Neural progenitor cell (in vitro differentiated cells): ENCODE measurements around the gene KRTAP27-1. TPM values are rescaled to one million over a fixed set of nuclear protein-coding genes. Genes with fewer than 3 reads are reported as not detected.

ENCODE experiments used
- DNase-seq: peaks from one replicate; pipeline ENCODE4 v3.0.0-alpha.2; 2016; ENCODE audit warnings: low spot score
- H2AFZ ChIP-seq: fragments of 200-600 bp; sonication (generic); replicated peaks from 2 replicates; pipeline ENCODE4 v1.6.1; 2016; ENCODE audit warnings: antibody characterized with exemption
- H3F3A ChIP-seq: fragments of 200-600 bp; sonication (generic); 2 replicates; pipeline ENCODE4 v1.6.1; 2016; ENCODE audit warnings: antibody characterized with exemption, low read depth
- H3K27ac ChIP-seq: fragments of 200-600 bp; sonication (generic); 2 replicates; pipeline ENCODE4 v1.5.1; 2016; ENCODE audit warnings: mild to moderate bottlenecking
- H3K27me3 ChIP-seq: fragments of 200-600 bp; sonication (generic); 2 replicates; pipeline ENCODE4 v1.6.1; 2016; ENCODE audit warnings: mild to moderate bottlenecking, moderate library complexity
- H3K36me3 ChIP-seq: fragments of 200-600 bp; sonication (generic); 2 replicates; pipeline ENCODE4 v1.5.1; 2016
- H3K4me1 ChIP-seq: fragments of 200-600 bp; sonication (generic); 2 replicates; pipeline ENCODE4 v1.6.1; 2016; ENCODE audit warnings: mixed run types
- H3K4me2 ChIP-seq: fragments of 200-600 bp; sonication (generic); 2 replicates; pipeline ENCODE4 v1.6.1; 2016
- H3K4me3 ChIP-seq: fragments of 200-600 bp; sonication (generic); 2 replicates; pipeline ENCODE4 v1.5.1; 2016
- H3K79me2 ChIP-seq: fragments of 200-600 bp; sonication (generic); 2 replicates; pipeline ENCODE4 v1.6.1; 2016; ENCODE audit warnings: low read depth
- H3K9ac ChIP-seq: fragments of 200-600 bp; sonication (generic); 2 replicates; pipeline ENCODE4 v1.6.1; 2016
- H3K9me3 ChIP-seq: fragments of 200-600 bp; sonication (generic); 2 replicates; pipeline ENCODE4 v1.5.1; 2016; ENCODE audit warnings: low read depth
- H4K20me1 ChIP-seq: fragments of 200-600 bp; sonication (generic); 2 replicates; pipeline ENCODE4 v1.6.1; 2016; ENCODE audit warnings: low read depth
- H3K27ac Mint-ChIP-seq: 3 replicates; pipeline ENCODE4 v1.8.0; 2021; ENCODE audit warnings: mixed read lengths
- H3K27me3 Mint-ChIP-seq: 2 replicates; pipeline ENCODE4 v1.8.0; 2022; ENCODE audit warnings: low read depth, mild to moderate bottlenecking, inconsistent platforms, moderate library complexity, mixed read lengths; ENCODE audit not compliant: insufficient read depth
- H3K36me3 Mint-ChIP-seq: 3 replicates; pipeline ENCODE4 v1.8.0; 2021; ENCODE audit warnings: mixed read lengths
- H3K4me1 Mint-ChIP-seq: 3 replicates; pipeline ENCODE4 v1.8.0; 2021; ENCODE audit warnings: mixed read lengths
- H3K4me3 Mint-ChIP-seq: 3 replicates; pipeline ENCODE4 v1.8.0; 2021; ENCODE audit warnings: mild to moderate bottlenecking, moderate library complexity, mixed read lengths
- H3K9me3 Mint-ChIP-seq: 3 replicates; pipeline ENCODE4 v1.8.0; 2020; ENCODE audit warnings: mixed read lengths
- CTCF ChIP-seq: fragments of 200-600 bp; sonication (generic); IDR thresholded peaks from 2 replicates; pipeline ENCODE4 v1.5.1; 2017; ENCODE audit warnings: antibody characterized with exemption, mild to moderate bottlenecking
- EZH2 ChIP-seq: fragments of 200-600 bp; sonication (generic); IDR thresholded peaks from 2 replicates; pipeline ENCODE4 v1.6.1; 2017; ENCODE audit warnings: antibody characterized with exemption, mild to moderate bottlenecking, moderate library complexity
- EZH2phosphoT487 ChIP-seq: fragments of 200-600 bp; sonication (generic); IDR thresholded peaks from 2 replicates; pipeline ENCODE4 v1.6.1; 2017; ENCODE audit warnings: antibody characterized with exemption
- total RNA-seq: library from RNA; depleted of rRNA; stranded (reverse); fragments of >200 nt; gene quantifications from 2 replicates; pipeline ENCODE4 v1.2.3, GENCODE V29; 2015; ENCODE audit warnings: low replicate concordance

KRTAP27-1 gene
- total RNA-seq, 1 donor from 2014 or later, result not detected

- Mint-ChIP-seq H3K9me3 (peaks cover 8% of the 10 kb centered on the region), H3K4me1 (no peaks in the 10 kb centered on the region), H3K36me3 (no peaks in the 10 kb centered on the region), H3K4me3 (no peak overlapping the region), H3K27me3 (no peaks in the 10 kb centered on the region), H3K27ac (no peak overlapping the region)
- Histone ChIP-seq H2AFZ (no peak overlapping the region), H3K27ac (no peak overlapping the region), H3K9me3 (no peaks in the 10 kb centered on the region), H3K4me2 (no peak overlapping the region), H3K79me2 (no peaks in the 10 kb centered on the region), H3K27me3 (no peaks in the 10 kb centered on the region), H3K4me1 (no peaks in the 10 kb centered on the region), H3F3A (no peaks in the 10 kb centered on the region), H3K4me3 (no peak overlapping the region), H4K20me1 (no peaks in the 10 kb centered on the region), H3K36me3 (no peaks in the 10 kb centered on the region), H3K9ac (no peak overlapping the region)
- TF ChIP-seq CTCF (peak; percentile 96), EZH2 (no peak)
- DNase-seq, result peak; percentile 52
Measured at GRCh38 chr21:30340714-30341573, 3.5 kb upstream of the KRTAP27-1 start.

DNA sequence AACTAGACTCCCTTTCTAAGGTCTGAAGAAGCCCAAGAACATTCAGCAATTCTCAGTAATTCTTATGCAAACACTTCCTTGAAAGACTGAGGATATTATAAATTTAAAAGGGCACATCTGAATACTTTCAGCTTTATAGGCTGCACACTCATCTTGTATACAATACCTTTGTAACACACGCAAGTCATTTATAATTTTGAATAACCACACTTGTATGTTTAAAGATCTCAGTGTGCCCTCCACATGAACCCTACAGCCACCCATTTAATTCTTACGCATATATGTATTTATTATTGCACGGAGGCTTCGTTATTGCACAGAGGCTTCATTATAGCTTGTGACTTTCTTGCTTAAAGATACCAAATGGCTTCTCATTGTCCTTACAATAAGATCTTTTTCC, 1.2 kb upstream of the KRTAP27-1 start:
- Histone ChIP-seq H3K9me3 (no peaks in the 10 kb centered on the region), H3K4me2 (no peak overlapping the region), H3K27me3 (no peaks in the 10 kb centered on the region), H2AFZ (no peak overlapping the region), H3K79me2 (no peaks in the 10 kb centered on the region), H3K4me3 (no peak overlapping the region), H3F3A (no peaks in the 10 kb centered on the region), H3K27ac (no peak overlapping the region), H3K4me1 (no peaks in the 10 kb centered on the region), H3K36me3 (no peaks in the 10 kb centered on the region), H4K20me1 (no peaks in the 10 kb centered on the region), H3K9ac (no peak overlapping the region)
- TF ChIP-seq EZH2phosphoT487 (no peak), EZH2 (no peak), CTCF (no peak)
- Mint-ChIP-seq H3K4me3 (no peak overlapping the region), H3K27me3 (no peaks in the 10 kb centered on the region), H3K4me1 (no peaks in the 10 kb centered on the region), H3K27ac (no peak overlapping the region), H3K9me3 (no peaks in the 10 kb centered on the region), H3K36me3 (no peaks in the 10 kb centered on the region)
- no peak for DNase-seq

GRCh38 chr21:30337772-30338171, 278 bp upstream of the KRTAP27-1 start:
- no peak overlapping the region for H3K4me3 ChIP-seq
- no peak overlapping the region for H3K27ac Mint-ChIP-seq
- no peak overlapping the region for H3K27ac ChIP-seq
- H3K4me2 ChIP-seq, result no peak overlapping the region
- no peaks in the 10 kb centered on the region for H3K4me1 ChIP-seq
- H3F3A ChIP-seq, result no peaks in the 10 kb centered on the region
- no peak overlapping the region for H2AFZ ChIP-seq
- H3K9me3 ChIP-seq, result no peaks in the 10 kb centered on the region
- no peaks in the 10 kb centered on the region for H3K79me2 ChIP-seq
- H3K9ac ChIP-seq, result no peak overlapping the region
- no peaks in the 10 kb centered on the region for H4K20me1 ChIP-seq
- H3K4me1 Mint-ChIP-seq, result no peaks in the 10 kb centered on the region
- no peaks in the 10 kb centered on the region for H3K36me3 ChIP-seq
- no peaks in the 10 kb centered on the region for H3K9me3 Mint-ChIP-seq
- no peak overlapping the region for H3K4me3 Mint-ChIP-seq
- DNase-seq, result no peak
- H3K27me3 ChIP-seq, result no peaks in the 10 kb centered on the region
- peaks cover 2% of the 10 kb centered on the region for H3K27me3 Mint-ChIP-seq
- TF ChIP-seq EZH2phosphoT487, result no peak
- no peak for TF ChIP-seq CTCF
- no peak for TF ChIP-seq EZH2
- H3K36me3 Mint-ChIP-seq, result no peaks in the 10 kb centered on the region
